ENCODE results near the gene KDM5B.

The KDM5B gene

DNA sequence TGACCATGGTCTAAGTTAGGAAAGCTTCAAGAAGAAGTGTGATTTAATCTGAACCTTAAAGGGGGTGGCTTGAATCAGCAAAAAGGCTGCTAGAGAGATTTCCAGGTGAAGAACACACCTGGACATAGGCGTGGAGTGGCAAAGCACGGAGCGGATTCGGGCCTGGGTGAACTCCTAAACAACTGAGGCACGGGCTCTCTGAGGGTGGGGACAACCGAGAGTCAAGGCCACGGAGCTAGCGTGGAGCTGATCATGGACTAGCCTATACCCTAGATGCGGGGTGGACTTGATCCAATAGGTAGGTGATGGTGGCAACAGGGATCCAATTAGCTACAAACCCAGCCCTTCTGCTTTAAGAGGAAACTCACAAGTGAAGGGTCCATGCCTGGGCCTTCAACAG is 125.7 kb downstream of the KDM5B start:
- no peak for DNase-seq

GRCh38 chr1:202681736-202682420 is 126.3 kb downstream of the KDM5B start:
- no peak for DNase-seq

- no peak for DNase-seq
Measured at GRCh38 chr1:202680586-202681352, 127.5 kb downstream of the KDM5B start.

- no peak for DNase-seq
Measured at GRCh38 chr1:202679406-202680177, 128.6 kb downstream of the KDM5B start.

- no peak for DNase-seq
Measured at GRCh38 chr1:202677433-202677832, 130.8 kb downstream of the KDM5B start.

Measured in CD4-positive, alpha-beta T cell treated with Interleukin-17A for 1 hour (primary cell).